HEK293T (cell line): ENCODE measurements around the gene ZNF559.

Source experiments
- BHLHE40 ChIP-seq: fragments of 450-650 bp; IDR thresholded peaks from 2 replicates; pipeline ENCODE4 v1.6.1; 2016; ENCODE audit warnings: mild to moderate bottlenecking, moderate library complexity, borderline replicate concordance
- ELF4 ChIP-seq: fragments of 450-650 bp; IDR thresholded peaks from 2 replicates; pipeline ENCODE4 v1.6.1; 2017; ENCODE audit warnings: antibody characterized with exemption
- TARDBP ChIP-seq: fragments of 450-650 bp; IDR thresholded peaks from 2 replicates; pipeline ENCODE4 v1.6.1; 2016
- ZNF384 ChIP-seq: fragments of 450-650 bp; IDR thresholded peaks from 2 replicates; pipeline ENCODE4 v1.6.1; 2016
- TF ChIP-seq, protein P1 (sequence below): fragments of 450-650 bp; IDR thresholded peaks from 2 replicates; pipeline ENCODE4 v1.6.1; 2016

DNA sequence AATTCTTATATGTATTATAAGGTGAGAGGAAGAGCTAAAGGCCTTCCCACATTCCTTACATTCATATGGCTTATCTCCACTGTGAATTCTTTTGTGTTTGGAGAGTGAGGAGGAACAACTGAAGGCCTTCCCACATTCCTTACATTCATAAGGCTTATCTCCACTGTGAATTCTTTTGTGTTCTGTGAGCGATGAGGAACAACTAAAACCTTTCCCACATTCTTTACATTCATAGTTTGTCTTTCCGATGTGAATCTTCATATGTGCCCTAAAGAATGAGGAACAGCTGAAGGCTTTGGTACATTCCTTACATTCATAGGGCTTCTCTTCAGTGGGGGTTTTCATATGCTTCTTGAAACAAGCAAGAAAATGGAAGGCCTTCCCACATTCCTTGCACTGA, 27.6 kb upstream of the ZNF559 start:
- no peak for TF ChIP-seq BHLHE40
- TF ChIP-seq ZNF384 = no peak
- TF ChIP-seq, protein P1, sequence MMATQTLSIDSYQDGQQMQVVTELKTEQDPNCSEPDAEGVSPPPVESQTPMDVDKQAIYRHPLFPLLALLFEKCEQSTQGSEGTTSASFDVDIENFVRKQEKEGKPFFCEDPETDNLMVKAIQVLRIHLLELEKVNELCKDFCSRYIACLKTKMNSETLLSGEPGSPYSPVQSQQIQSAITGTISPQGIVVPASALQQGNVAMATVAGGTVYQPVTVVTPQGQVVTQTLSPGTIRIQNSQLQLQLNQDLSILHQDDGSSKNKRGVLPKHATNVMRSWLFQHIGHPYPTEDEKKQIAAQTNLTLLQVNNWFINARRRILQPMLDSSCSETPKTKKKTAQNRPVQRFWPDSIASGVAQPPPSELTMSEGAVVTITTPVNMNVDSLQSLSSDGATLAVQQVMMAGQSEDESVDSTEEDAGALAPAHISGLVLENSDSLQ = no peak
- TF ChIP-seq TARDBP = no peak
- TF ChIP-seq ELF4 = no peak
